ENCODE results near the gene SNX5.

- no peak for TF ChIP-seq CTCF (optimal IDR thresholded peaks at IDR 0.05 in 1 of 3, IDR thresholded peaks at IDR 0.05 in 1 of 3, conservative IDR thresholded peaks at IDR 0.05 in 1 of 3; ENCODE audit: extremely low read depth in 1 of 3, insufficient read depth in 2 of 3, low read length in 3 of 3)
- no peak for TF ChIP-seq EZH2 (IDR thresholded peaks at IDR 0.05; ENCODE audit: low read length)
Measured at GRCh38 chr20:17916433-17916891, 52.1 kb downstream of the SNX5 start.

All from keratinocyte (primary cell).